NCI-H460 (cell line): ENCODE measurements around the gene DNAJC27. TPM values are rescaled to one million over a fixed set of nuclear protein-coding genes. Genes with fewer than 3 reads are reported as not detected.
A peak's percentile ranks its signal among the peaks of the same experiment; 100 is the strongest.

ENCODE experiments used
- DNase-seq: peaks from one replicate; pipeline ENCODE4 v3.0.0-alpha.2; 2016; ENCODE audit warnings: low read depth; ENCODE audit errors: extremely low read depth
- total RNA-seq: library from RNA; depleted of rRNA; stranded (reverse); fragments of >200 nt; shearing (Covaris generic); gene quantifications from 2 replicates; pipeline ENCODE4 v1.2.3, GENCODE V29; 2014

The DNAJC27 gene
- total RNA-seq, 1 experiment from 2014 or later = 7.5 TPM

- no peak for DNase-seq
Measured at GRCh38 chr2:24926602-24927252, 45.0 kb downstream of the DNAJC27 start.

GRCh38 chr2:24926220-24926601 lies 45.5 kb downstream of the DNAJC27 start:
- DNase-seq = no peak

- DNase-seq = no peak
Measured at GRCh38 chr2:24925815-24926214, 45.9 kb downstream of the DNAJC27 start.

GRCh38 chr2:24924732-24925131 lies 47.0 kb downstream of the DNAJC27 start:
- DNase-seq = no peak

DNA sequence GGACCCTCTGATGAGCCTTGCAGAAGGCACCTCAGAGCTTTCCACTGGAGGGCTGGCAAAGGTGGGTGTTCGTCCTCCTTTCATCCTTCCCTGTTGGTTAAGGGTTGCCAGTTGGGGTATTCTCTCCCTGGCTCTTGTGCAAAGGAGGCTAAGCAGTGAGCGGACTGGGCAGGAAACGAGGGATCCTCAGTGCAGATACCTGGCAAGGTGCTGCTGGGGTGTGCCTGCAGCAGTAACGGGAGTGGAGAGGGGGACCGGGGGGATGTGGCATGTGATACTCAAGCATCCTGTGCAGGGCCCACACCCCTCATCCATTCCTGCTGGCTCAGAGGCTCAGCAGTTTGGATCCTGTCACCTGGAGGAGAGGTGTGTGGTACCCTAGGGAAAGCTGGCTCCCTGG lies 47.5 kb downstream of the DNAJC27 start:
- no peak for DNase-seq

DNA sequence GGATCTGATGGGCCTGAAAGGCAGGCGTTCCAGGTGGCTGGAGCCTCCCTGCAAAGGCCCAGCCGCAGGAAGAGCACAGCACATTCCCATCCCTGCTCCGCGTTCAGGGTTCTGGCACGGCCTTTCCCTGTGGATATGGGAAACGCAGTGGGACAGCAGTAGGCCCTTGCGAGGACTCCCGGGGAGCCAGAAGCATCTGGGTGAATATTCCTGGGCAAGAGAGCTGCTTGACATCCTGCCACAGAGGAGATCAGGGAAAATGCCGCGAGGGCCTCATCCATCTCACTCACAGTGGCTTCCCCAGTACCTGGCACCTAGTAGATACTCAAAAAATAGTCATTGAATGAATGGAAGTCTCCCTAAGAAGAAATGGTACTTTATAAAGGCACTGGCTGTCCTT lies 48.6 kb downstream of the DNAJC27 start:
- DNase-seq = no peak

DNA sequence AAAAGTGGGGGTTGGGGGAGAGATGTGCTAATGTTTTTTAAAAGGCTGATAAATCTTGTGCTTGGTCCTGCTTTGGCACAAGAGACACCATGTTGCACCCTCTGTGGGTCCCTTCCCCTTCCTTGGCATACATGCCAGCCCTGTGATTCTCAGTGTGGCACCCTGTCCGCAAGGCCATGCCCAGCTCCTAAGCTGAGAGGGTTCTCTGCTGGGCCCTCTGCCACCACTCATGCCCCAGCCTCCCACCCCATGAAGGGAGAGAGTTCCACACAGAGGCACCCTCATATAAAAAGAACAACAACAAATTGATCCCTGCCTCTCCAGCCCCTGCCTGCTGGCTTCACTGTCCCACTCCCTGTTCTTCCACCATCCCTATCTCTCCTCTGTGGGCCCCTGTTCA lies 49.2 kb downstream of the DNAJC27 start:
- DNase-seq = no peak

- DNase-seq = no peak
Measured at GRCh38 chr2:24920809-24921441, 50.8 kb downstream of the DNAJC27 start.

DNA sequence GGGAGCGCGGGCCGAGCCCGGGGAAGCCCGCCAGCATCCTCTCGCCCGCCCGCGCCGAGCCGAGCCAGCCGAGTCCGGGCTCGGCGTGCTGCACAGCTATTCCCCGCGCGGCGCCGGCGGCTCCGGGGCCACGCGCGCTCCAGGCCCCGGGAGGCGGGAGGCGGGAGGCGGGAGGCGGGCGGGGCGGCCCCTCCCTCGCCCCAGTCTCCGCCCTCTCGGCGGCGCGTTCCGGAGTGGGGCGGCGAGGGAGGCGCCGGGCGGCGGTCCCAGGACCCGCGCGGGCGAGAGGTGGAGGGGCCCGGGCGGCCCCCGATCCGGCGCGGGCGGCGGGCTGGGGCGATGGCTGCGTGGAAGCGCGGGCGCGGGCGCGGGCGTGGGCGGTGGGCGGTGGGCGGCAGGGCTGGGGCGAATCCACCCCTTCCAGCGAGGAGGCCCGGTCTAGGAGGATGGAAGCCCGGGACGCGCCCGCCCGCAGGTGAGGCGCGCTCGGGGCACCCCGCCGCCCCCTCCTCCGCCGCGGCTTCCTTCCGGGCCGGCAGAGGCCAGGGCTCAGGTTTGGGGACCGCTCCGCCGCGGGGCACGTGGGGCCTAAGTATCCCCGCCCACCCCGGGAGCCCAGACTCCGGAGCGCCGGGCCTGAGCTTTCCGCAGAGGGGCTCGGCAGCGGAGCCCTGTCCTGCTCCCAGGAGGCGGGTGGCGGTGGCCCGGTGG lies 51.5 kb downstream of the DNAJC27 start, which contains the start of gene ADCY3:
TSS of gene ADCY3 (minus strand) at position 140 of the 711 bp plus-strand sequence. CDS start 1,250 bp downstream, outside the sequence.
- DNase-seq = peak; percentile 23

- no peak for DNase-seq
Measured at GRCh38 chr2:24919506-24920097, 52.2 kb downstream of the DNAJC27 start.

DNA sequence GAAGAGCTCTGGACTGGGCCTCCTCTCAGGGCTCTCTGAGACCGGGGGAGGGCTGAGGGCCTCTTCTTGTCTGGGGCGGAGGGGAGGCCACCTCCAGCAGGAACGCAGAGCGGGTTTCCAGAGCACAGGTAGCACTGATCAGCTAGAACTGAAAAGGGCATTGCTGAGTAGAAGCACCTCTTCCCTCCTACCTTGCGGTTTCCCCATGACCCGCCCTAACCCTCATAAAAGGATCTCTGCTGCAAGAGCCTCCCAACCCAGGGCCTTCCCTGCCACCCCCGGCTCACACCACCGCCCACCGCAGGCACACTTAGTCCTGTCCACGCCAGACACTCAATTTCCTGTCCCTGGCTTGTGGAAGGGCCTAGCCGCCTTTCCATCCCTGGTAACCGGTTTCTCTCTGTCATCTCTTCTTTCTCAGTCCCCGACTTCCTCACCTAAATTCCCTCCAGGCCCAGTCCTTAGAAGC lies 52.7 kb downstream of the DNAJC27 start:
- no peak for DNase-seq

DNA sequence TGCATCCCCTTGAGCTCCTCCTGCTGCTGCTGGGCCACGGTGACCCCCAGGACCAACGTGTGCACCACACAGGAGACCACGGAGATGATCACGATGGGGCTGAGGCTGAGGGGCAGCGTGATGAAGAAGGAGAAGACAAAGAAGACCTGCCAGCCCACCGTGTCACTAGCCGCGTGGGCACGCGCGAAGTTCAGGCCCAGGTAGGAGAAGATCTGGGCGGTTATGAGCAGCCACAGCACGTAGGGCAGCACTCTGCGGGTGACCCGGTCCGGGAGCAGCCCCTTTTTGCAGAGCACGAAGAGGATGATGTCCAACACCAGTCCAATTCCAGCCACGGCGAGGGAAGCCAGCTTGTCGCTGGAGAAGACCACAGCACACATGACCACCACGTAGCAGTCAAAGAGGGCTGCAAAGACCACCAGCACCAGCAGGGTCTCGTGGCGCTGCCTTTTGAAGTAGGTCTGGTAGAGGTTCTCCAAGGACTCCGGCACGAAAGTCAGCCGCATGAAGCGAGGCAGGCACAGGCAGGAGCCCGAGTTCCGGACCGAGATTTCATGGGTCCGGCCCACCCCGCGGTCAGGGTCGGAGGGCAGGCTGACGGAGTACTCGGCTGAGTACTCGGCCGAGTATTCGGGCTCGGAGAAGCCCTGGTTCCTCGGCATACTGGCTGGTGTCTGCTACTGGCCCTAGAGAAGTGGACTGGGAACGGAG lies 53.3 kb downstream of the DNAJC27 start:
- no peak for DNase-seq

DNA sequence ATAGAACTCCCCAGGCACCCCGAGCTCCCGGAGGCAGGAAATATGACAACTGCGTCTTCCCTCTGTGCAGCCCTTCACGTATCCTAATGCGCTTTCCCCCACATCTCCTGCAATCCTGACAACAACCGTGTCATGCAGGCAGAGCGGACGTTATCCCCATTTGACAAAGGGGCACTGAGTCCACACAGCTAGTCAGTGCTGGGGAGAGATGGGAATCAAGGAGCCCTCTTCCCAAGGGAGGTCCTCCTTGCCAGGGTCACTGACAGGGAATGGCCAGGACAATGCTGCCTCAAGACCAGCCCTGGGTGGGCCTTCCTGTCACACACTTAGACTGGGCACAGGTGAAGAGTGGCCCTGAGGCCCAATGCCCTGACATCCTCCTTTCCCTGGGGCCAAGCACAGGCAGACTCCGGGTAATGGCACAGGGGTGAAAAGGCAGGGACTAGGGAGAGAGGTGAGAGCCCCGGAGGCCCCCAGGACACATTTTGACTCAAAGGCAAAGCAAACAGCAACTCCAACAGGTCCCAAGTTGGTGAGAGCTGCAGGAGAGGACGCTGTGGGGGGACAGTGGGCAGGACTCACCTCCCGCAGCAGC lies 53.9 kb downstream of the DNAJC27 start:
- no peak for DNase-seq

DNA sequence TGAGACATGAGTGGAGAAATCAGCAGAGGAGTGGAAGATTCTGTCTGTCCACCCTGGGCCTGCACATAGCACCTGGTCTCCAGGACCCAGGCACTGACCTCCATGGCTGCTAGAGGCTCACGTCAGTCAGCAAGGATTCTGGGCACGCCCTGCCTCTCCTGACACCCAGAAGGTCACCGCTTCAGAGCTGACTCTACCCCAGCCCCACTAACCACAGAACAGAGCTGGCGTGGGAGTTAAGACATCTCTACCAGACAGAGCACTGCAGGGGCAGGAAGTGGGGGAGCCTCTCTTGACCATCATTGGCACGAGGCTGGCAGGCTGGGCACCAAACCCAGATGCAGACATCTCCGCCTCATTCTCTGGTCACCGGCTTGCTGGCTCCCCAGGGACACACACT lies 54.7 kb downstream of the DNAJC27 start:
- no peak for DNase-seq

DNA sequence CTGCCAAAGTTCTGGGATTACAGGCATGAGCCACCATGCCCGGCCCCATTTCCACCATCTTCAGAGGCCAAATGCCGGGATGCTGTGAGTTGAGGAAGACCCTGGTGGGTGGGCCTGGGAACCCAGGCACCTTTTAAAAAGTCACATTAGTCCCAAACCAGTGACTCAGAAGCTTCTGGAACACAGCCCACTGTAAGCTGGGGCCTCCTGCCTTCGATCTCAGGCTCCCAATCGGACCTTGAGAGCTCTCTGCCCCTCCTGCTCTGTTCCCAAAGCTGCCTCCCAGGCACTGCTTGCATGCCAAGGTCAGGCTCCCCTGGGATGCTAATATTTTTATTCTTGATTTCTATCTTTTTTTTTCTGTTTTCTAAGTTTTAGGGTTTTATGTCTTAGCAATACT lies 56.0 kb downstream of the DNAJC27 start:
- no peak for DNase-seq

DNA sequence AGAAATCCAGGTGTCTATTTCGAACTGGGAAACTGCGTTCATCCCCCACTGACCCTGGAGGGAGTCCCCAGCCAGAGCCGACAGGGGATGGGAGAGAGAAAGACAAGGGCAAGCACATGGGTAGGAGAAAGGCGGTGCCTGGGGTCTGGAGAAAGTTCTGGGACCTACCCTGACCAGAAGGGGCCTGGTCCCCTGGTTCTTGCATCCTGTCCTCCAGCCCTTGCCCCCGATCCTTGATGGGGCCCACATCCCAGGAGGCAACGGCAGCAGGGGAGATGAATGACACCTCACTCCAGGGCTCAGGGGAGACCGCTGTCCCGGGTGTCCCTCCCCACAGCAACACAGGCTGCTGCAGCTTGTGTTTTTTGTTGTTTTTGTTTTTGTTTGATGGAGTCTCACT lies 56.6 kb downstream of the DNAJC27 start:
- no peak for DNase-seq

DNA sequence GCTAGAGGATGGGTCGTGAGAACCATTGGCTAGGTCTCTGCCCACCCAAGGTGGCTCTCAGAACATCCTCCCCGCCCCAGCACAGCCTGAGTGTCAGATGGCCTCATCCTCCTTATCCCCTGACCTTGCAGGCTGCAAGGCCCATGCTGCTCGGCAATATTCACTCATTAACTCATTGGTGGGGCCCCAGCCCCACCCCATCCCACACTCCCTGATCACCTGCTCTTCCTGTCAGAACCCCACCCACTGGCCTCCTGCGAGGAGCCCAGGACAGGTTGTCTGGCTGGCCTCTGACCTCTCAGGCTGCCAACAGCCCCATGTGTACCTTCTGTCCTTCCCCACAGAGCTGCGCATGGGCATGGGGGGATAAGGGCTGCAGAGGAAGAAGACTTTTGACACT lies 57.0 kb downstream of the DNAJC27 start:
- DNase-seq = no peak

DNA sequence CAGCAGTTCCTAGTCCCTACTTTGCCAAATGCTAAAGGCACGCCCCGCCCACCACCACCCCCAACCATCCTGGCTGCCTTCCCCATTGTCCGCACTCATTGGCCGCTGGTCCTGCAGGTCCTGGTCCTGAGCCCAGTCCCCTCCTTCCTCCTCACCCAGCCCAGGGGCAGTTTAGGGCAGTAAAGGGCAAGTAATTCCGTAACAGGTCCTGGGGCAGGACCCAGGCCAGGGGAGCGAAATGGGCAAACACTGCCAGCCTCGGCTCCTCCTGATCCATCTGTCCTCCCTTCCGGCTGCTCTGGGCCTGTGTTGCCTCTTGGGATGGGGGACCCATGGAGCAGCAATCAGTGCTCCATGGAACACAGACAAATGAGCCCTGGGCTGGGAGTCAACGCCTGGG lies 57.8 kb downstream of the DNAJC27 start:
- no peak for DNase-seq

GRCh38 chr2:24912986-24913385 lies 58.8 kb downstream of the DNAJC27 start:
- DNase-seq = no peak

GRCh38 chr2:24912523-24912922 lies 59.2 kb downstream of the DNAJC27 start:
- DNase-seq = no peak
